ENCODE data around the gene SLC18A3.

- no peak for TF ChIP-seq CTCF (IDR thresholded peaks at IDR 0.05)
- TF ChIP-seq EP300 (IDR thresholded peaks at IDR 0.05), result no peak
- no peak for TF ChIP-seq POLR2A (IDR thresholded peaks at IDR 0.05; ENCODE audit: low read depth)
Measured at GRCh38 chr10:49657606-49658005, 47.5 kb downstream of the SLC18A3 start.

Measured in esophagus muscularis mucosa (tissue), 4 donors.